GM19023 (cell line): Measurements from ENCODE around the gene KLHL29.

Experiments used
- ATAC-seq: cut with Tn5 transposase; IDR thresholded peaks from one replicate; pipeline ENCODE4 v1.9.1; 2021; ENCODE audit warnings: mild to moderate bottlenecking, moderate library complexity; ENCODE audit not compliant: unreplicated experiment

Gene KLHL29

GRCh38 chr2:23489471-23490322 lies 104.7 kb downstream of the KLHL29 start:
- ATAC-seq: no peak

DNA sequence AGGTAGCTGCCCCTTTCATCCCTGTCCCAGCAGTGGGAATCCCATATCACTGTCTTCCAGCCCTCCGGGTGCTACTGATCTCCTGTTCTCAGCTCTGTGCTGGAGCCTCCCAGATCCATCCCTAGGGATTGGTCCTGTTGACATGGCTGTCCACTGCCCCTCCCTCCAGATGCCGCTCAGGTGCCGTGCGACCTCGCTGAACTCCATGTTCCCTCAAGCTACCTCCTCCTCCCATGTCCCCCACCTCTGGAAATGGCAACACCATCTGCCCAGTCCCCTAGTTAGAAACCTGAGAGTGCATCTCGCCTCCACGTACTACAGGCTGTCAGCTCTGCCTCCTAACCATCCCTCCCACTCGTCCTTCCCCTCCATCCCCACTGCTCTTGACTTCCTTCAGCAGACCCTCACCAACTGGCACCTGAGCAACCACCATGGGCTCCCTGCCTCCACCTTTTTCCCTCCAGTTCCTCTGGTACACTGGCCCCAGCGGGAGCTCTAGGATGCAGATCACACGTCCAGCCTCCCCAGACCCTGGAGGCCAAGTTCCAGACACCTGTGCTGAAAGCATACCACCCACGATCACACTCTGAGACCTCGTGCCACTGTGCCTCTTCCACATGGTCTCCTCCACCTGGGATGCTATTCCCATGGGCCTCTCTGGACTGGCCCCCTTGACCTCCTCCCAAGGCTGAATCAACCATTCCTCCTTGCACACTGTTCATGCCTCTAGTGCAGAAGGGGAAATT lies 106.8 kb downstream of the KLHL29 start:
- ATAC-seq: no peak

GRCh38 chr2:23492337-23492675 lies 107.3 kb downstream of the KLHL29 start:
- no peak for ATAC-seq

- ATAC-seq: no peak
These were observed 107.9 kb downstream of the KLHL29 start for GRCh38 chr2:23492921-23493320.

GRCh38 chr2:23493846-23494245 lies 108.9 kb downstream of the KLHL29 start:
- ATAC-seq: no peak

DNA sequence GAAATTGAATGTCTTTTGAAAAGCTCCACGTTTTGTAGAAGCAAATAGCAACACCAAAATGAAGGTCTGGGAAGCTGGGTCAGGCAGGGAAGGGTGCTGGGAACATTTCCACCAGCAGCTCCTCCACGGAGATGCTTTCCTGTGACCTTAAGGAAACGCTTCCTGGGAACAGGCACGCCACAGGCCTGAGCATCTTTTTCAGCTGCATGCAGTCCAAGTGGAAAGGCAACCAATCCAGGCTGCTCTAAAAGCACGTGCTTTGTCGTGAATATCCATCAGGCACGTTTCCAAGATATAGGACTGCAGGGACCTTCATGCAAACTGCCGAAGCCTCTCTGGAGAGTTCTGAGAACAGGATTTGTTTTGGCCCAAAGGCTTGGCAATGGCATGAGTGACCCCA lies 109.3 kb downstream of the KLHL29 start:
- ATAC-seq: no peak

- ATAC-seq: no peak
These were observed 110.7 kb downstream of the KLHL29 start for GRCh38 chr2:23495661-23496114.

GRCh38 chr2:23496456-23496855 lies 111.5 kb downstream of the KLHL29 start:
- ATAC-seq: no peak

DNA sequence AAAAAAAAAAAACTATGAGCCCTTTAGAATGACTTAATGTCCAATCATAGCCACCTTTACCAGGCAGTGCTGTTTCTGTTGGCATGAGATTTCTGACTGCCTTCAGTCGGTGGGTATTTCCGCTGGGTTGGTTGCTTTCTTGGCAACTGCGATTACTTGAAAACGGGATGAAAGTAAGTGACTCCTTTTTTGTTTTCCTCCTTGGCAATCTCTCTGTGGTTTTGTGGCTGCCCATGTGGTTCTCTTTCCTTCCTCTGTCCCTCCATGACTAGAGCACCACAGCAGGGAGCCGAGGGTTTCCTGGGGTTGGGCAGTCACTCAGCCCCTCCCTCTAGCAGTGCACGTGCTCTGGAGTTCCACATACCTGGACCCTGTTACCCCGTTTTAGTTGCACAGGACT lies 112.1 kb downstream of the KLHL29 start:
- no peak for ATAC-seq

GRCh38 chr2:23497536-23497935 lies 112.6 kb downstream of the KLHL29 start:
- no peak for ATAC-seq

- ATAC-seq: no peak
These were observed 114.0 kb downstream of the KLHL29 start for GRCh38 chr2:23498943-23499342.

DNA sequence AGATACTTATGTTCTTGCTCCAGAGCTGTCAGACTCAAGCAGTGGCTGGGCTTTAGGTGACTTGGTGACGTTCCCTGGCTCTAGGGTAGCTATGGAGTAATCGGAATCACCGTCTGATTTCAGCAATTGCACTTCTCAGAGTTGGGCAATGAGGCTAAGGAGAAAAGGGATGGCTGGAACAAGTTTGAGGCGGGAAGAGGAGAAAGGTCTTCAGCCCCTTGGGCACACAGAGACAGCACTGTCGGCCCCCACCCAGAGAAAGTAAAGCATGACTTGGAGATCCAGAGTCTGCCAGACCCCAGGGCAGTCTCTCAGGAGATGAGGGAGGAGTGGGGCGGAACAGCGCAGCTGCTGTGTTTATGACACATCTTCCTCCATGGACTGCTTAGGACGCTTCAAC lies 114.5 kb downstream of the KLHL29 start:
- ATAC-seq: no peak

GRCh38 chr2:23500836-23501235 lies 115.9 kb downstream of the KLHL29 start:
- no peak for ATAC-seq

GRCh38 chr2:23502096-23502495 lies 117.1 kb downstream of the KLHL29 start:
- no peak for ATAC-seq

DNA sequence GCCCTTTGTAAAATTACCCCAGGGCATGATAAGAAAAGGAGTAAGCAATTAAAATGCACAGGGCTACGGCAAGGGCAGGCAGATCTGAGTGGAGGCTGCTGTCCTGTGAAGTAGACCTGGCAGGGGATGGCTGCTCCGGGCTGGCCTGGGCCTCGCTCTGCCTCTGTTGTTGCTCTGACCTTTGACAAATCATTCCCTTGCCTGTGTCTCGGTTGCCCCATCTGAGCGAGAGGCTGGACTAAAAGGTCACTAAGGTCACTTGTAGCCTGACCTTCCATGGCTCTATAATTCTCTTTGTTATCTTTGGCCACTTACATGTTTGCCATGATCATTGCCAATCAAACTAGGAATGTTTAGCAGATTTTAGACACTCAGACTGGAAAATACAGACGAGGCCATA lies 118.1 kb downstream of the KLHL29 start:
- no peak for ATAC-seq

DNA sequence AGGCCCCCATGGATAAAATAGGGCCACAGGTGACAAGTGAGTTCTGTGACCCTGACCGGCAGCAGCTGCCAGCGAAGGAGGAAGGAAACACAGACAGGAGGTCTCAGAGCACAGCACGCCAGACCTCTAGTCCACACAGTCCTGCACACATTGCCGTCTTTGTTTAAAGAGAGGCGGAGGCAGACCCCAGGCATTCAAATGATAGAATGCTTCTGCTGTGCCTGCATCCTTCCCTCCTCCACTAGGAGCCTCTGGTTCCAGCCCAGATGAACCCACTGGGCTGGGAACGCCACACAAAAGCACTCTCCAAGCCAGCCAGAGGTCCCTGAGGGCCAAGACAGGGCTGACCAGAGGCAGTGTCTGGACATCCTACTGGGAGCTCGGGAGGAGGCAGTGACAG lies 118.7 kb downstream of the KLHL29 start:
- ATAC-seq: no peak

GRCh38 chr2:23504591-23504990 lies 119.6 kb downstream of the KLHL29 start:
- ATAC-seq: no peak

- ATAC-seq: no peak
These were observed 120.4 kb downstream of the KLHL29 start for GRCh38 chr2:23505218-23505983.

DNA sequence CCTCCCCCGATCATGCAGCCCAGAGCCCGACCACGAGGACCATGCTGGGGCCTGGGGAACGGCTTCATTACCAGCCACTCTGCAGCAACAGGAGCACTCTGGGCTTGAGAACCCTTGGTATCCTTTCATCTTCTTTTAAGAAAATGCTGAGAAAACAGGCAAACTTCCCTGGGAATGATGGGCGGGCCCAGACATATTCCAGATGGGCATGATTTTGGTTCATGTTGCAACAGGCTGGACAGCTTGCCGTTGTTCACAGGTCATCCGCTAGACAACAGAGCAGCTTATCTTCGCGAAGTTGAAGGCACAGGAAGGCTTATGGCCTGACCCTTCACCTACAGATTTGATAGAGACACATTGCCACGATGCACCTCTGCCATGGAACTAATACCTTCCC lies 121.0 kb downstream of the KLHL29 start:
- no peak for ATAC-seq

GRCh38 chr2:23506531-23507266 lies 121.7 kb downstream of the KLHL29 start:
- no peak for ATAC-seq
